H1 (cell line): Measurements from ENCODE around the gene ZMIZ1. TPM values are rescaled to one million over a fixed set of nuclear protein-coding genes. Genes with fewer than 3 reads are reported as not detected.

Experiments used
- CTCF ChIA-PET: fragments of 300-600 bp; sonication (Branson Sonifier 250); formaldehyde crosslinking; loops from one replicate; lab custom pipeline; 2021; ENCODE audit not compliant: partially characterized antibody; lab: Charles Lee
- POLR2A ChIA-PET: fragments of 300-600 bp; sonication (Branson Sonifier 250); formaldehyde crosslinking; loops from one replicate; lab custom pipeline; 2021; ENCODE audit warnings: inconsistent platforms; ENCODE audit not compliant: partially characterized antibody; lab: Charles Lee
- DNase-seq, 2 experiments: peaks; one replicate each; pipeline versions ENCODE4 v3.0.0 to v3.0.0-alpha.2; 2010 to 2022; ENCODE audit warnings: low spot score in 2 of 2, low read depth in 1 of 2, mixed read lengths in 1 of 2
- FAIRE-seq: peaks from 2 replicates; lab custom pipeline; 2011; peaks lifted over from hg19 to GRCh38; lab: Jason Lieb, UNC
- H2AFZ ChIP-seq: 2 replicates; pipeline ENCODE4 v1.8.1; 2012; ENCODE audit warnings: low read length, inconsistent platforms
- H2AK5ac ChIP-seq: 2 replicates; pipeline ENCODE4 v1.6.1; 2013; ENCODE audit warnings: low read depth, low read length
- H2BK120ac ChIP-seq: replicated peaks from 2 replicates; pipeline ENCODE3; 2013; ENCODE audit warnings: low read depth, low read length, inconsistent platforms
- H2BK12ac ChIP-seq: 2 replicates; pipeline ENCODE4 v1.6.1; 2013; ENCODE audit warnings: low read depth, low read length
- H2BK15ac ChIP-seq: 2 replicates; pipeline ENCODE4 v1.6.1; 2013; ENCODE audit warnings: low read length
- H2BK20ac ChIP-seq: 2 replicates; pipeline ENCODE4 v1.6.1; 2013; ENCODE audit warnings: low read length
- H2BK5ac ChIP-seq: 2 replicates; pipeline ENCODE4 v1.6.1; 2013; ENCODE audit warnings: low read depth, low read length
- H3K14ac ChIP-seq: 2 replicates; pipeline ENCODE4 v1.6.1; 2013; ENCODE audit warnings: inconsistent platforms; ENCODE audit not compliant: insufficient read length
- H3K18ac ChIP-seq: 2 replicates; pipeline ENCODE4 v1.6.1; 2013; ENCODE audit warnings: low read length; ENCODE audit errors: extremely low read depth
- H3K23ac ChIP-seq: 2 replicates; pipeline ENCODE4 v1.6.1; 2013; ENCODE audit warnings: inconsistent platforms; ENCODE audit not compliant: insufficient read length
- H3K23me2 ChIP-seq: 2 replicates; pipeline ENCODE4 v1.6.1; 2013; ENCODE audit warnings: low read depth, low read length
- H3K27ac ChIP-seq: 2 replicates; pipeline ENCODE4 v1.6.1; 2011; ENCODE audit warnings: low read depth, low read length, inconsistent platforms
- H3K27me3 ChIP-seq, 4 experiments: replicated peaks in 1 of 4; 1 replicate in 1 of 4; 2 replicates in 3 of 4; pipeline versions ENCODE4 v1.6.1 to v1.8.1; 2011 to 2013; ENCODE audit warnings: low read length in 3 of 4, mild to moderate bottlenecking in 3 of 4, inconsistent platforms in 2 of 4, mixed read lengths in 2 of 4, moderate library complexity in 1 of 4; ENCODE audit not compliant: control insufficient read depth in 3 of 4, insufficient read depth in 3 of 4; ENCODE audit errors: extremely low read depth in 1 of 4
- H3K36me3 ChIP-seq, 4 experiments: 2 replicates each; pipeline versions ENCODE4 v1.6.1 to v1.8.1; 2011 to 2013; ENCODE audit warnings: mild to moderate bottlenecking in 4 of 4, low read length in 3 of 4, moderate library complexity in 2 of 4, control low read depth in 1 of 4, inconsistent platforms in 1 of 4; ENCODE audit not compliant: insufficient read depth in 4 of 4, control insufficient read depth in 2 of 4
- H3K4ac ChIP-seq: replicated peaks from 2 replicates; pipeline ENCODE3; 2013; ENCODE audit warnings: low read length, low read depth, mixed read lengths, inconsistent platforms; ENCODE audit not compliant: insufficient read length
- H3K4me1 ChIP-seq, 4 experiments: replicated peaks in 1 of 4; 1 replicate in 1 of 4; 2 replicates in 3 of 4; pipeline versions ENCODE4 v1.6.1 to v1.8.1; 2011 to 2013; ENCODE audit warnings: low read length in 3 of 4, inconsistent platforms in 2 of 4, mixed read lengths in 1 of 4; ENCODE audit not compliant: insufficient read depth in 4 of 4, control insufficient read depth in 3 of 4
- H3K4me2 ChIP-seq, 2 experiments: 2 replicates each; pipeline versions ENCODE4 v1.6.1 to v1.8.1; 2011 to 2013; ENCODE audit warnings: low read depth in 2 of 2, low read length in 2 of 2, control low read depth in 1 of 2, inconsistent platforms in 1 of 2, mild to moderate bottlenecking in 1 of 2; ENCODE audit not compliant: insufficient read depth in 1 of 2
- H3K4me3 ChIP-seq, 4 experiments: fragments of 200-600, 300-600 bp in 1 of 4; sonication (generic), shearing (Covaris generic), sonication (Bioruptor Twin) in 1 of 4; 2 replicates each; pipeline versions ENCODE4 v1.5.1 to v1.8.1; 2011 to 2016; ENCODE audit warnings: low read length in 4 of 4, low read depth in 3 of 4, control low read depth in 2 of 4, inconsistent platforms in 2 of 4, mild to moderate bottlenecking in 2 of 4, mixed read lengths in 1 of 4, moderate library complexity in 1 of 4; ENCODE audit not compliant: insufficient read depth in 2 of 4; ENCODE audit errors: extremely low read depth in 1 of 4
- H3K56ac ChIP-seq: replicated peaks from 2 replicates; pipeline ENCODE3; 2013; ENCODE audit warnings: low read depth, mild to moderate bottlenecking, mixed read lengths, low read length, inconsistent platforms; ENCODE audit not compliant: insufficient read length
- H3K79me1 ChIP-seq: 2 replicates; pipeline ENCODE4 v1.6.1; 2013; ENCODE audit warnings: low read depth, low read length, control low read depth
- H3K79me2 ChIP-seq, 2 experiments: 2 replicates each; pipeline versions ENCODE4 v1.6.1 to v1.8.1; 2012 to 2013; ENCODE audit warnings: low read length in 2 of 2, mild to moderate bottlenecking in 2 of 2, inconsistent platforms in 1 of 2; ENCODE audit not compliant: insufficient read depth in 2 of 2, control insufficient read depth in 1 of 2
- H3K9ac ChIP-seq, 4 experiments: replicated peaks in 1 of 4; 1 replicate in 1 of 4; 2 replicates in 3 of 4; pipeline versions ENCODE4 v1.6.1 to v1.8.1; 2011 to 2013; ENCODE audit warnings: low read depth in 3 of 4, low read length in 3 of 4, control low read depth in 2 of 4, mild to moderate bottlenecking in 2 of 4, moderate library complexity in 2 of 4, inconsistent platforms in 1 of 4; ENCODE audit errors: extremely low read depth in 1 of 4
- H3K9me3 ChIP-seq, 2 experiments: 2 replicates each; pipeline versions ENCODE4 v1.6.1 to v1.8.1; 2012 to 2013; ENCODE audit warnings: mild to moderate bottlenecking in 2 of 2, moderate library complexity in 2 of 2, control low read depth in 1 of 2, inconsistent platforms in 1 of 2, low read depth in 1 of 2, low read length in 1 of 2, mixed read lengths in 1 of 2; ENCODE audit not compliant: insufficient read depth in 2 of 2
- H4K20me1 ChIP-seq, 2 experiments: replicated peaks in 1 of 2; 2 replicates each; pipeline versions ENCODE3 to v1.8.1; 2011 to 2013; ENCODE audit warnings: inconsistent platforms in 2 of 2, low read length in 2 of 2, mild to moderate bottlenecking in 1 of 2; ENCODE audit not compliant: insufficient read depth in 2 of 2, control insufficient read depth in 1 of 2
- H4K5ac ChIP-seq: 2 replicates; pipeline ENCODE4 v1.6.1; 2013; ENCODE audit warnings: low read length, low read depth, mixed read lengths, inconsistent platforms; ENCODE audit not compliant: insufficient read length
- H4K8ac ChIP-seq: 2 replicates; pipeline ENCODE4 v1.8.0; 2013; ENCODE audit warnings: mild to moderate bottlenecking, moderate library complexity, low read length, inconsistent platforms; ENCODE audit not compliant: insufficient read depth; ENCODE audit errors: extremely low read depth
- H4K91ac ChIP-seq: replicated peaks from 2 replicates; pipeline ENCODE3; 2013; ENCODE audit warnings: low read length, mixed read lengths, inconsistent platforms; ENCODE audit not compliant: insufficient read length
- EP300 ChIP-seq, 2 experiments: IDR thresholded peaks; 1 replicate in 1 of 2; 2 replicates in 1 of 2; pipeline ENCODE4 v1.6.1; 2011 to 2012; ENCODE audit warnings: low read depth in 2 of 2, low read length in 2 of 2, mild to moderate bottlenecking in 2 of 2, borderline replicate concordance in 1 of 2, inconsistent platforms in 1 of 2, moderate library complexity in 1 of 2
- HDAC2 ChIP-seq, 2 experiments: fragments of 300-600 bp in 1 of 2; sonication (generic) in 1 of 2; IDR thresholded peaks; 2 replicates each; pipeline ENCODE4 v1.6.1; 2011 to 2012; ENCODE audit warnings: low read depth in 2 of 2, low read length in 2 of 2, mild to moderate bottlenecking in 2 of 2, moderate library complexity in 2 of 2, borderline replicate concordance in 1 of 2, inconsistent platforms in 1 of 2
- NRF1 ChIP-seq: IDR thresholded peaks from 2 replicates; pipeline ENCODE4 v1.6.1; 2011; ENCODE audit warnings: mild to moderate bottlenecking, low read depth, low read length, improper control_type of control experiment
- SIX5 ChIP-seq: IDR thresholded peaks from 2 replicates; pipeline ENCODE4 v1.6.1; 2011; ENCODE audit warnings: mild to moderate bottlenecking, low read depth, low read length
- TBP ChIP-seq: IDR thresholded peaks from 2 replicates; pipeline ENCODE4 v1.6.1; 2011; ENCODE audit warnings: low read depth, low read length, improper control_type of control experiment
- WGBS, 2 experiments: shearing (Covaris generic) in 1 of 2; methylation state at CpG; one replicate each; pipeline versions ENCODE4 v1.1.6 to v1.1.7; 2013 to 2015; ENCODE audit warnings: low lambda C conversion rate in 2 of 2, mixed read lengths in 2 of 2, inconsistent platforms in 1 of 2, low coverage in 1 of 2, missing lambda C conversion rate in 1 of 2; ENCODE audit not compliant: insufficient replicate concordance in 2 of 2, insufficient coverage in 1 of 2, insufficient read length in 1 of 2; ENCODE audit errors: extremely low coverage in 1 of 2, missing lambda C conversion rate in 1 of 2; 5-methylcytosine and 5-hydroxymethylcytosine counted together
- polyA plus RNA-seq, 7 experiments: library from polyadenylated mRNA; depleted of rRNA in 3 of 7; stranded (reverse) in 5 of 7; unstranded in 2 of 7; fragments of >200 nt in 5 of 7; fragments of 200-250 nt in 2 of 7; gene quantifications; 1 replicate in 5 of 7; 2 replicates in 1 of 7; 4 replicates in 1 of 7; pipeline versions ENCODE4 v1.2.1 to v1.2.3, GENCODE V29; 2011 to 2013; ENCODE audit warnings: missing spikeins in 2 of 7, mixed read lengths in 2 of 7
- total RNA-seq: library from RNA; stranded (reverse); fragmentation: NEBNext Ultra II Directional; extraction: Animal tissue kit (Norgen Biotek cat#: 25700); gene quantifications from 2 replicates; pipeline ENCODE4 v1.2.1, GENCODE V29; 2021

The ZMIZ1 gene
- total and polyA plus RNA-seq, 2 of the 8 experiments (the other 6 are each of a cell fraction or from before 2014, with no cell fraction given) = 8.1 to 28.0 TPM

DNA sequence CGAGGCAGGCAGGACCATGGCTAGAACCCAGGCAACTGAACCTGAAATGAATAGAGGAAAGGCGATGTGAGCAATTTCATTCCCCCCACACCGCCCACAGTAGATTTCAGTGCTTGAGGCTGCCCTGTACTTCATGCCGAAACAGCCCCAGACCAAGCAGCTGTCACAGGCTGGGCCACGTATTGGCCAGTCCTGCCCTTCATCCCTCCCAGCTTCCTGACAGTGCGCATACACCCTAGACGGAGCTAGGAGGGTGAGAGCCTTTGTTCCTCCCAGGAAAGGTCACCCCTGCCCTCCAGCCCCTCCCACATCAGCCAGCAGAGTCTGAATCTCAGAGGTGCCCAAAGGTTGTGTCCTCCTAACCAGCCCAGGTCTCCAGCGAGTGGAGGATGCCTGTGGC is 98.8 kb downstream of the ZMIZ1 start:
- no peak for DNase-seq
- Histone ChIP-seq H3K27ac (no peak overlapping the region), H3K4me2 (no peak overlapping the region), H3K56ac (no peak overlapping the region), H3K36me3 (no peaks in the 10 kb centered on the region; a peak in 3 of 8 replicates), H2BK5ac (no peak overlapping the region; the same call in 1 of the 2 replicates), H2BK20ac (no peak overlapping the region), H3K4me1 (peaks cover 0 to 21% (median 8%) of the 10 kb centered on the region in 4 experiments; a peak in 6 of 7 replicates), H3K23ac (no peak overlapping the region), H2AK5ac (no peak overlapping the region), H2BK120ac (no peak overlapping the region), H4K91ac (no peak overlapping the region), H3K9ac (no peak overlapping the region), H3K14ac (no peak overlapping the region), H4K5ac (no peak overlapping the region), H3K4me3 (no peak overlapping the region), H3K18ac (no peak overlapping the region), H2AFZ (no peak overlapping the region), H3K9me3 (no peaks in the 10 kb centered on the region), H3K23me2 (no peaks in the 10 kb centered on the region), H3K27me3 (no peaks in the 10 kb centered on the region; a peak in 1 of 7 replicates), H4K20me1 (peaks cover 2 to 26% of the 10 kb centered on the region in 2 experiments), H3K4ac (no peak overlapping the region), H4K8ac (no peak overlapping the region; the same call in 1 of the 2 replicates), H2BK12ac (no peak overlapping the region), H3K79me1 (peaks cover 2% of the 10 kb centered on the region), H2BK15ac (no peak overlapping the region), H3K79me2 (no peaks in the 10 kb centered on the region; a peak in 1 of 4 replicates)
- TF ChIP-seq HDAC2 (IDR thresholded peaks at IDR 0.05; ENCODE audit: borderline replicate concordance in 1 of 2, low read depth in 2 of 2, low read length in 2 of 2) (no peak), TBP (no peak), EP300 (IDR thresholded peaks at IDR 0.05; ENCODE audit: borderline replicate concordance in 1 of 2, low read depth in 2 of 2, low read length in 2 of 2) (no peak), SIX5 (no peak), NRF1 (no peak)
- 80% methylated on average over 8 of the region's 8 CpGs; no CpG with 5 or more reads in 1 of the 2 experiments for WGBS, 2 experiments
- CTCF ChIA-PET = interaction anchor here (1.4 to 32.0 kb wide), 6 partner anchors 9 to 56 kb away, joined by 4 to 396 read pairs (median 10); no protein-coding TSS in a partner anchor
- no peak for FAIRE-seq
- POLR2A ChIA-PET = interaction anchor here (1.4 kb wide), 1 partner anchor 10 kb away, joined by 4 read pairs; no protein-coding TSS in a partner anchor
